ENCODE data around the gene OSBPL8.
A peak's percentile ranks its signal among the peaks of the same experiment; 100 is the strongest.

Gene OSBPL8, protein sequence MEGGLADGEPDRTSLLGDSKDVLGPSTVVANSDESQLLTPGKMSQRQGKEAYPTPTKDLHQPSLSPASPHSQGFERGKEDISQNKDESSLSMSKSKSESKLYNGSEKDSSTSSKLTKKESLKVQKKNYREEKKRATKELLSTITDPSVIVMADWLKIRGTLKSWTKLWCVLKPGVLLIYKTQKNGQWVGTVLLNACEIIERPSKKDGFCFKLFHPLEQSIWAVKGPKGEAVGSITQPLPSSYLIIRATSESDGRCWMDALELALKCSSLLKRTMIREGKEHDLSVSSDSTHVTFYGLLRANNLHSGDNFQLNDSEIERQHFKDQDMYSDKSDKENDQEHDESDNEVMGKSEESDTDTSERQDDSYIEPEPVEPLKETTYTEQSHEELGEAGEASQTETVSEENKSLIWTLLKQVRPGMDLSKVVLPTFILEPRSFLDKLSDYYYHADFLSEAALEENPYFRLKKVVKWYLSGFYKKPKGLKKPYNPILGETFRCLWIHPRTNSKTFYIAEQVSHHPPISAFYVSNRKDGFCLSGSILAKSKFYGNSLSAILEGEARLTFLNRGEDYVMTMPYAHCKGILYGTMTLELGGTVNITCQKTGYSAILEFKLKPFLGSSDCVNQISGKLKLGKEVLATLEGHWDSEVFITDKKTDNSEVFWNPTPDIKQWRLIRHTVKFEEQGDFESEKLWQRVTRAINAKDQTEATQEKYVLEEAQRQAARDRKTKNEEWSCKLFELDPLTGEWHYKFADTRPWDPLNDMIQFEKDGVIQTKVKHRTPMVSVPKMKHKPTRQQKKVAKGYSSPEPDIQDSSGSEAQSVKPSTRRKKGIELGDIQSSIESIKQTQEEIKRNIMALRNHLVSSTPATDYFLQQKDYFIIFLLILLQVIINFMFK

DNA sequence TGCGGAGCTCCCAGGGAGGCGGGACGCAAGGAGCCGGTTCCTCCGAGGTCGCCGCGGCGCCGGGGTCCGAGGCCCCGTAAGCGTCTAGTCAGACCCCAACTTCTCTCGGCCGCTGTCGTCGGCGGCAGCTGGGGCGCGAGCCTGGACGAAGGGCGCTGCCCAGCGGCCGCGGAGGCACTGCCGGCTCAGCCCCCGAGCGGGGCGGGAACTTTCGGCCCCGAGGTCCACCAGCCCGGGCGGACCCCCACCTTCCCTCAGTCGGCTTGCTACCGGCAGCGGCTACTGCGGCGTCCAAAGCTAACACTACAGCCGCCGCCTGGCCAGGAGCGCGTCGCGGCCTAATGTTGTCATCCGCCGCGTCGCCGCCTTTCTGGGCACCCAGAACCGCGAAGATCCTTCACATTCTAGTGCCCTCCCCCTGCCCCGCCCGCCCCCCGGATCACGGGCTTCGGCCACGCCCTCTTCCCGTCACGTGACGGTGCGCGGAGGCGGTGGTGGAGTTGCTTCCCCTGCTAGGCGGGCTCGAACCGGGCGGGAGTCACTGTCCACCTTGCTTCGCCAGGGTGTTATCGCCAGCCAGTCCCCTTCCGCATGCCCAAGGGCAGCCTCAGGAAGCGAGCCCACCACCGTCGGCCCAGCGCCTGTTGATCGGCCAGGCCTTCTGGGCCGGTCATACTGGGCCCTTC lies at the start of gene OSBPL8:
Gene OSBPL8, minus strand, starts transcription at position 372 of the 686 bp plus-strand sequence. CDS start 72,220 bp downstream, outside the sequence.
- H3K4me3 ChIP-seq (ENCODE audit: low read length in 2 of 2), result peak within 1 kb of the TSS; percentile 88 to 96
- H3K27me3 ChIP-seq (ENCODE audit: control insufficient read depth in 1 of 2, insufficient read depth in 2 of 2, low read length in 2 of 2), result no peaks in the 10 kb centered on the region
- peak within 1 kb of the TSS; percentile 84 for H3K27ac ChIP-seq (ENCODE audit: low read length)
- no peaks in the 10 kb centered on the region for H3K9me3 ChIP-seq (ENCODE audit: control insufficient read depth in 2 of 2, low read length in 2 of 2)
- H3K36me3 ChIP-seq (ENCODE audit: control insufficient read depth in 2 of 2, insufficient read depth in 2 of 2, low read length in 2 of 2), result no peaks in the 10 kb centered on the region
- H3K4me1 ChIP-seq (ENCODE audit: control insufficient read depth, insufficient read depth, low read length), result peaks cover 4% of the 10 kb centered on the region
- H3K9ac ChIP-seq (ENCODE audit: low read length in 2 of 2), result peak within 1 kb of the TSS; percentile 87 to 88

DNA sequence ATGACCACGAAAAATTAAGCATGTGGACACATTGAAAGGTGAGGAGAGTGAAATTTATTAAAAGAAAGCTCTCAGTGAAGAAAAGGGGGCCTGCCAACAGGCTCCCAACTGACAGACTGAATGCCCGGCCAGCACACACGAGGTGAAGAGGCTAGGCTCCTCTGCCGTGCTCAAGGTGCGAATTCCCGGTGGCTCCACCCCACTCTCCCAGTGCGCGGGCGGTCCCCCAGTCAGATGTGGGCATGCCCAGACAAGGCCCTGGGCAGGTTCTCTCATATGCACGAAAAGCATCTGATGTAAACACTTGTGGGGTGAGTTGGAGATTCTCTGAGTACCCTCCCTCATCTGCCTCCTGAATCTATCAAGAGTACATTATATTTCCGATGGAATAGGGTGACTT lies 48.5 kb upstream of the OSBPL8 start:
- no peaks in the 10 kb centered on the region for H3K4me1 ChIP-seq (ENCODE audit: control insufficient read depth, insufficient read depth, low read length)
- H3K4me3 ChIP-seq (ENCODE audit: low read length in 2 of 2), result no peak overlapping the region
- H3K27ac ChIP-seq (ENCODE audit: low read length), result no peak overlapping the region
- H3K36me3 ChIP-seq (ENCODE audit: control insufficient read depth in 2 of 2, insufficient read depth in 2 of 2, low read length in 2 of 2), result no peaks in the 10 kb centered on the region
- no peaks in the 10 kb centered on the region for H3K9me3 ChIP-seq (ENCODE audit: control insufficient read depth in 2 of 2, low read length in 2 of 2)
- no peaks in the 10 kb centered on the region for H3K27me3 ChIP-seq (ENCODE audit: control insufficient read depth in 1 of 2, insufficient read depth in 2 of 2, low read length in 2 of 2)
- no peak overlapping the region for H3K9ac ChIP-seq (ENCODE audit: low read length in 2 of 2)

DNA sequence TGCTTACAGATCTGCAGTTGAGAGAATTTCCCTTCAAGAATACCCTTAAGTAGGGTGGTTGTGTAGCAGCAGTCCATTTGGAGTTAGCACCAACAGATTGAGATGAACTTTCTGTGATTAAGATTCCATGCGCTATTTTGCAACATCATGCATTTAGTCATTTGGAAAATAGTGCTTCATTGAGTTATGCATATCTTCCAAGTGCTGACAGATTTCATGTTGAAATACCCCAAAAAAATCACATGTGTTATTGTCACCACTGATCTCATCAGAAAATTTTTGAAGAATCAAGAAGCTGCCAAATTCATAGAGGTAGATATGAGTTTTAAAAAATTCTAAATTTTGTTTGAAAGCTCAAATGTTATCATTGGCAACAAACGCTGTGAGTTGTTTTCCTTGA lies 35.5 kb upstream of the OSBPL8 start:
- Histone ChIP-seq H3K27me3 (ENCODE audit: control insufficient read depth in 1 of 2, insufficient read depth in 2 of 2, low read length in 2 of 2) (no peaks in the 10 kb centered on the region), H3K27ac (ENCODE audit: low read length) (no peak overlapping the region), H3K36me3 (ENCODE audit: control insufficient read depth in 2 of 2, insufficient read depth in 2 of 2, low read length in 2 of 2) (no peaks in the 10 kb centered on the region), H3K4me3 (ENCODE audit: low read length in 2 of 2) (no peak overlapping the region), H3K9ac (ENCODE audit: low read length in 2 of 2) (no peak overlapping the region), H3K9me3 (ENCODE audit: control insufficient read depth in 2 of 2, low read length in 2 of 2) (no peaks in the 10 kb centered on the region), H3K4me1 (ENCODE audit: control insufficient read depth, insufficient read depth, low read length) (no peaks in the 10 kb centered on the region)

DNA sequence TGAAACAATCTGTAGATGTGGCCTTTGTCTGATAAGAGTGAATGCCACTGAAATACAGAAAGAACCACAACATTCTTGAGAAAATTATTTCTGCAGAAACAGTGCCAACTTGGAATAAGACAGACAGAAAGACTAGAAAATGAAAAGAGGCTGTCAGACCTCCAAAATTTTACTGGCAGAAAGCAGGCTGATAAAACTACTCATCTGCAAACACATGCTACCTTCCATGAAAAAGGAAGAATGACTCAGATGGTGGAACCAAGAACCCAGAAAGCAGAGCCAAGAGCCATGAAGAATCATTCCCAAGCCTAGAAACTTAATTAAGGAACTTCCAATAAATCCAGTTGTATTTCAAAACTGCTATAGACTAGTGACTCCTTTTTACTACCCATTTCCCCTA lies 31.9 kb upstream of the OSBPL8 start:
- H3K36me3 ChIP-seq (ENCODE audit: control insufficient read depth in 2 of 2, insufficient read depth in 2 of 2, low read length in 2 of 2), result no peaks in the 10 kb centered on the region
- H3K4me3 ChIP-seq (ENCODE audit: low read length in 2 of 2), result no peak overlapping the region
- H3K9me3 ChIP-seq (ENCODE audit: control insufficient read depth in 2 of 2, low read length in 2 of 2), result no peaks in the 10 kb centered on the region
- H3K9ac ChIP-seq (ENCODE audit: low read length in 2 of 2), result no peak overlapping the region
- H3K27me3 ChIP-seq (ENCODE audit: control insufficient read depth in 1 of 2, insufficient read depth in 2 of 2, low read length in 2 of 2), result no peaks in the 10 kb centered on the region
- H3K27ac ChIP-seq (ENCODE audit: low read length), result no peak overlapping the region
- no peaks in the 10 kb centered on the region for H3K4me1 ChIP-seq (ENCODE audit: control insufficient read depth, insufficient read depth, low read length)

DNA sequence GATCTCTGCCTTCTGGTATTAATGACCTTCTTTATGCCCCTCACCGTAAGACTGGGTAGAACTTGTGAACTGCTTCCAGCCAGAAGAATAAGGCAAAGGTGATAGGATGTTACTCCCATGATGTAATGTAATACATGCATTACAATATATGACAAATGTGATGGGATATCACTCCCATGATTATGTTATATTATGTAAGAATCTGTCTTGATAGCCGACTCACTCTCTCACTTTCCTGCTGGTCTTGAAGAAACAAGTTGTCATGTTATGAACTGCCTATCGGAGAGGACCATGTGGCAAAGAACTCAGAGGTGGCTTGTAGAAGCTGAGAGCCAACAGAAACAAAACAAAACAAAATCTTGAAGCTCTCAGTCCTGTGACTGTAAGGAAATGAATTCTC lies 30.6 kb upstream of the OSBPL8 start:
- H3K9ac ChIP-seq (ENCODE audit: low read length in 2 of 2), result no peak overlapping the region
- no peak overlapping the region for H3K4me3 ChIP-seq (ENCODE audit: low read length in 2 of 2)
- no peaks in the 10 kb centered on the region for H3K27me3 ChIP-seq (ENCODE audit: control insufficient read depth in 1 of 2, insufficient read depth in 2 of 2, low read length in 2 of 2)
- H3K27ac ChIP-seq (ENCODE audit: low read length), result no peak overlapping the region
- H3K36me3 ChIP-seq (ENCODE audit: control insufficient read depth in 2 of 2, insufficient read depth in 2 of 2, low read length in 2 of 2), result no peaks in the 10 kb centered on the region
- H3K9me3 ChIP-seq (ENCODE audit: control insufficient read depth in 2 of 2, low read length in 2 of 2), result no peaks in the 10 kb centered on the region
- H3K4me1 ChIP-seq (ENCODE audit: control insufficient read depth, insufficient read depth, low read length), result no peaks in the 10 kb centered on the region

DNA sequence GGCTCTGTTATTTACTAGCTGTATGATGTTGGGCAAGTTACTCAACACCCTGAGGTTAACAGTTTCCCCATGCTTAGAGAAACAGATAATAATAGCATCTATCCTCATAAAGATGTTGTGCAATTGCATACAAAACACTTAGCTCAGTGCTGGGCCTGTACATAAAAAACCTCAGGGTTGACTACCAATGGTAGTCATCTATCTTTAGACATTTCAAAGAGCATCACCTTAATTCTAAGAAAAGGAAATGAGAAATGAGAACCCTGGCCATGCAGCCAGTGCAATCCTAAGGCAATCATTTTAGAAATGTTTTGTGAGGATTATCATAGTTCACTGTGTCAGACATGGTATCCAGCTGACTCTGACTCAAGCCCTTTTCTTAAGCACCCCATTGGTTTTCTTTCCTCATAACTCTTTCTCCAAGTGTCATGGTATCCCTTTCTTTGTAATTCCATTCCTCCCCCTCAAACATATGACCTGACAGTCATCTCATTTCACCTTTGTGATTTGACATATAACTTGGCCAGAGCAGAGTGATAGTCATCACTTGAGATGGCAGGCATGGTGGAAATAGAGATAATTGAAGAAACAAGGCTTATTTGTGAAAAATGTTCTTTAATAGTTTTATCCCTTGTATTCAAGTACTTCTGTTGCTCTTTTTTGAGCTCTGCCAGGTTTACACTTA lies 29.5 kb upstream of the OSBPL8 start:
- Histone ChIP-seq H3K4me1 (ENCODE audit: control insufficient read depth, insufficient read depth, low read length) (no peaks in the 10 kb centered on the region), H3K27ac (ENCODE audit: low read length) (no peak overlapping the region), H3K9ac (ENCODE audit: low read length in 2 of 2) (no peak overlapping the region)

DNA sequence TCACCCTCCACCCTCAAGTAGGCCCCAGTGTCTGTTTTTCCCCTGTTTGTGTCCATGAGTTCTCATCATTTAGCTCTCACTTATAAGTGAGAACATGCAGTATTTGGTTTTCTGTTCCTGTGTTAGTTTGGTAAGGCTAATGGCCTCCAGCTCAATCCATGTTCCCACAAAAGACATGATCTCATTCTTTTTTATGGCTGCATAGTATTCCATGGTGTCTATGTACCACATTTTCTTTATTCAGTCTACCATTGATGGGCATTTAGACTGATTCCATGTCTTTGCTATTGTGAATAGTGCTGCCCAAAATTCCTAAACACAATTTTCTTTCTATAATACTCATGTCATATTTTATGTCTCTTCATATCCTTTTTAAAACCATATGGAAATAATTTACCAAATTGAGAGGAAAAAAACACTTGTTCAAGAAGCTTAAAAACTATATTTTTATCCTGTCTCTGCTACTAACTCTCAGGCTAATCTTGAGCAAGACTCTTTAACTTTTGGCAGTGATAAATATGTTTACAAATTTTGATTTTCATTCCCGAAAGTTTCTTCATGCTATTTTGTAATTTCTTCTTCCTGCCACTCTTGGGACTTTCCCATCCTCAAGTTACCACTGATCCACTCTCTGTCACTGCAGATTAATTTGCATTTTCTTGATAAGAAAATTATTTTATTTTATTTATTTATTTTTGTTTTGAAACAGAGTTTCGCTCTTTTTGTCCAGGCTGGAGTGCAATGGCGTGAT lies 28.0 kb upstream of the OSBPL8 start:
- Histone ChIP-seq H3K27ac (ENCODE audit: low read length) (no peak overlapping the region), H3K36me3 (ENCODE audit: control insufficient read depth in 2 of 2, insufficient read depth in 2 of 2, low read length in 2 of 2) (no peaks in the 10 kb centered on the region), H3K4me3 (ENCODE audit: low read length in 2 of 2) (no peak overlapping the region), H3K9ac (ENCODE audit: low read length in 2 of 2) (no peak overlapping the region), H3K27me3 (ENCODE audit: control insufficient read depth in 1 of 2, insufficient read depth in 2 of 2, low read length in 2 of 2) (no peaks in the 10 kb centered on the region), H3K4me1 (ENCODE audit: control insufficient read depth, insufficient read depth, low read length) (no peaks in the 10 kb centered on the region), H3K9me3 (ENCODE audit: control insufficient read depth in 2 of 2, low read length in 2 of 2) (no peaks in the 10 kb centered on the region)

More for the DNA sequence above, 29.5 kb upstream of the OSBPL8 start:
- Histone ChIP-seq H3K9me3 (ENCODE audit: control insufficient read depth in 2 of 2, low read length in 2 of 2) (no peaks in the 10 kb centered on the region), H3K27me3 (ENCODE audit: control insufficient read depth in 1 of 2, insufficient read depth in 2 of 2, low read length in 2 of 2) (no peaks in the 10 kb centered on the region), H3K4me3 (ENCODE audit: low read length in 2 of 2) (no peak overlapping the region), H3K36me3 (ENCODE audit: control insufficient read depth in 2 of 2, insufficient read depth in 2 of 2, low read length in 2 of 2) (no peaks in the 10 kb centered on the region)

DNA sequence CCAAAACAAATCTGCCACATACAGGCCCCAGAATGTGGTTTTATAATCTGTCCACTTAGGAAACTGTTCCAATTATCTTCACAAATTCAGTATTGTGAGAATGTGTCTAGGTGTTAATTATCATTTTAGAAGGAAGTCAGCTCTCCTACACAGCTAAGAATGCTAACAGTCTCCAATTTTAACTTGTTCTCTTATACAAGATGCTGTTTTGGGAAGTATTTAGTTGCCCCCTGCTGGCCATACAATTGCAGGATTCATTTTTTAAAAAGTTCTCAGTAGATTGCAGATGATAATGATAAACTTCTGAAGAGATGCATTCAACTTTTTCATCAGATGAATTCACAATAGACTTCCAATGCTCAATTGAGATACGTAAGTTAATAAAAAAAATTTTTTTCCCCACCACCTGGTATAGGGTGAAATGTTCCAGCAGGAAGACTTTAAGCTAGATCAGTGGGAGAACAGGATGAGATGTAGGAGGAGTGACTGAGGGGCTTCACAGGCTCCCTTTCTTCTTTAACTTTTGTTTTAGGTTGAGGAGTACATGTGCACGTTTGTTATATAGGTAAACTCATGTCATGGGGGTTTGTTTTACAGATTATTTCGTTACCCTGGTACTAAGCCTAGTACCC lies 27.3 kb upstream of the OSBPL8 start:
- Histone ChIP-seq H3K9ac (ENCODE audit: low read length in 2 of 2) (no peak overlapping the region), H3K36me3 (ENCODE audit: control insufficient read depth in 2 of 2, insufficient read depth in 2 of 2, low read length in 2 of 2) (no peaks in the 10 kb centered on the region), H3K9me3 (ENCODE audit: control insufficient read depth in 2 of 2, low read length in 2 of 2) (no peaks in the 10 kb centered on the region), H3K27ac (ENCODE audit: low read length) (no peak overlapping the region), H3K27me3 (ENCODE audit: control insufficient read depth in 1 of 2, insufficient read depth in 2 of 2, low read length in 2 of 2) (no peaks in the 10 kb centered on the region), H3K4me1 (ENCODE audit: control insufficient read depth, insufficient read depth, low read length) (no peaks in the 10 kb centered on the region), H3K4me3 (ENCODE audit: low read length in 2 of 2) (no peak overlapping the region)

DNA sequence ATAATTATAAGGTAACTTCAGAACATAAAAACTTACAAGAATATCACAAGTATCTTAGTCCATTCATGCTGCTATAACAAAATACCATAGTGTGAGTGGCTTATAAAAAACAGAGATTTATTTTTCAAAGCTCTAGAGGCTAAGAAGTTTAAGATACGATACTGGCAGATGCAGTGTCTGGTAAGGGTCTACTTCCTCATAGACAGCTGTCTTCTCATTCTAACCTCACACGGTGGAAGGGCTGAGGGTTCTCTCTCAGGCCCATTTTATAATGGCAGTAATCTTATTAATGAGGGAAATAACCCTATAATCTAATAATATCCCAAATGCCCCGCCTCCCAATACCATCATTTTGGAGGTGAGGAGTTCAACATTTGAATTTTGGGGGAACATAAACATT lies 23.7 kb upstream of the OSBPL8 start:
- Histone ChIP-seq H3K9me3 (ENCODE audit: control insufficient read depth in 2 of 2, low read length in 2 of 2) (no peaks in the 10 kb centered on the region), H3K9ac (ENCODE audit: low read length in 2 of 2) (no peak overlapping the region), H3K36me3 (ENCODE audit: control insufficient read depth in 2 of 2, insufficient read depth in 2 of 2, low read length in 2 of 2) (no peaks in the 10 kb centered on the region), H3K27ac (ENCODE audit: low read length) (no peak overlapping the region), H3K27me3 (ENCODE audit: control insufficient read depth in 1 of 2, insufficient read depth in 2 of 2, low read length in 2 of 2) (no peaks in the 10 kb centered on the region), H3K4me1 (ENCODE audit: control insufficient read depth, insufficient read depth, low read length) (no peaks in the 10 kb centered on the region), H3K4me3 (ENCODE audit: low read length in 2 of 2) (no peak overlapping the region)
